ENCODE data around the gene DNAH11.
"Not testable (repeated sequence)": the region's sequence is repeated elsewhere in the genome, so short reads cannot be mapped to it uniquely, and the experiment has no call there.

Gene DNAH11

GRCh38 chr7:21542891-21543527 is at the start of gene DNAH11:
DNAH11 (plus strand) TSS chr7:21543039; CDS start chr7:21543246, 207 bp downstream.
- DNase-seq (ENCODE audit: low spot score) = no peak

GRCh38 chr7:21495731-21496130 is 47.1 kb upstream of the DNAH11 start:
- DNase-seq (ENCODE audit: low spot score) = no peak

- no peak for DNase-seq (ENCODE audit: low spot score)
These were observed 45.8 kb upstream of the DNAH11 start for GRCh38 chr7:21497072-21497471.

GRCh38 chr7:21500117-21500832 is 42.6 kb upstream of the DNAH11 start:
- no peak for DNase-seq (ENCODE audit: low spot score)

GRCh38 chr7:21504021-21504420 is 38.8 kb upstream of the DNAH11 start:
- no peak for DNase-seq (ENCODE audit: low spot score)

GRCh38 chr7:21507627-21508343 is 35.1 kb upstream of the DNAH11 start:
- DNase-seq (ENCODE audit: low spot score) = no peak

- no peak for DNase-seq (ENCODE audit: low spot score)
These were observed 34.3 kb upstream of the DNAH11 start for GRCh38 chr7:21508538-21508937.

GRCh38 chr7:21514062-21514461 is 28.8 kb upstream of the DNAH11 start:
- no peak for DNase-seq (ENCODE audit: low spot score)

GRCh38 chr7:21524680-21525079 is 18.2 kb upstream of the DNAH11 start:
- DNase-seq (ENCODE audit: low spot score) = no peak

- DNase-seq (ENCODE audit: low spot score) = peak; percentile 7
These were observed 16.8 kb upstream of the DNAH11 start for GRCh38 chr7:21526007-21526406.

- no peak for DNase-seq (ENCODE audit: low spot score)
These were observed 16.4 kb upstream of the DNAH11 start for GRCh38 chr7:21526448-21526847.

GRCh38 chr7:21532485-21532884 is 10.4 kb upstream of the DNAH11 start:
- not testable (repeated sequence) for DNase-seq (ENCODE audit: low spot score)

GRCh38 chr7:21533646-21534045 is 9.2 kb upstream of the DNAH11 start:
- DNase-seq (ENCODE audit: low spot score) = not testable (repeated sequence)

GRCh38 chr7:21536445-21537118 is 6.3 kb upstream of the DNAH11 start:
- not testable (repeated sequence) for DNase-seq (ENCODE audit: low spot score)

GRCh38 chr7:21538936-21539495 is 3.8 kb upstream of the DNAH11 start:
- DNase-seq (ENCODE audit: low spot score) = no peak

GRCh38 chr7:21543528-21544302 is 876 bp downstream of the DNAH11 start:
- no peak for DNase-seq (ENCODE audit: low spot score)

- no peak for DNase-seq (ENCODE audit: low spot score)
These were observed 1.4 kb downstream of the DNAH11 start for GRCh38 chr7:21544303-21544656.

- no peak for DNase-seq (ENCODE audit: low spot score)
These were observed 1.9 kb downstream of the DNAH11 start for GRCh38 chr7:21544715-21545114.

- no peak for DNase-seq (ENCODE audit: low spot score)
These were observed 4.7 kb downstream of the DNAH11 start for GRCh38 chr7:21547501-21547900.

GRCh38 chr7:21548491-21548890 is 5.7 kb downstream of the DNAH11 start:
- DNase-seq (ENCODE audit: low spot score) = no peak

GRCh38 chr7:21550076-21550475 is 7.2 kb downstream of the DNAH11 start:
- DNase-seq (ENCODE audit: low spot score) = no peak

All from RKO (cell line).